GM12874 (cell line): ENCODE results near the gene SLC4A8.

ENCODE experiments used
- TF ChIP-seq, protein P1 (sequence below): IDR thresholded peaks from 2 replicates; pipeline ENCODE4 v1.5.1; 2011; ENCODE audit warnings: low read depth, mild to moderate bottlenecking, control low read depth, low read length, moderate library complexity; ENCODE audit not compliant: insufficient read depth

Gene SLC4A8

DNA sequence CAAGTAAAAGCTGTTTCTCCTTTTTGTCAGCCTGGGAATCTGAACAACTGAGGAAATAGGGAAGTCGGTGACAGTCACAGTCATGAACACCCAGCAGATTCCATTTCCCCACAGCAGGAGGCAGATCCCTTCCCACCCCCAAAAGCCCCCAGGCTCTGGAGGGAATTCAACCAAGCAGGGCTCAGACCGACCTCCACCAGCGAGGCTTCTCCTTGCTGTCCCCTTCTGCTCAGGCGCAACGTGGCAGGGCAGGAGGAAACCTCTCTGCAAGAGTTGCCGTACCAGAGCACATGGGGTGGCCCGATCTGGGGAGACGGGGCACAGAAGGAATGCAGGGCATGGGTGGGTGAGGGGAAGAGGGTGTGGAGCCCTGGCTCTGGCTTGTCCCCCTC is 33.7 kb upstream of the SLC4A8 start:
- TF ChIP-seq, protein P1, sequence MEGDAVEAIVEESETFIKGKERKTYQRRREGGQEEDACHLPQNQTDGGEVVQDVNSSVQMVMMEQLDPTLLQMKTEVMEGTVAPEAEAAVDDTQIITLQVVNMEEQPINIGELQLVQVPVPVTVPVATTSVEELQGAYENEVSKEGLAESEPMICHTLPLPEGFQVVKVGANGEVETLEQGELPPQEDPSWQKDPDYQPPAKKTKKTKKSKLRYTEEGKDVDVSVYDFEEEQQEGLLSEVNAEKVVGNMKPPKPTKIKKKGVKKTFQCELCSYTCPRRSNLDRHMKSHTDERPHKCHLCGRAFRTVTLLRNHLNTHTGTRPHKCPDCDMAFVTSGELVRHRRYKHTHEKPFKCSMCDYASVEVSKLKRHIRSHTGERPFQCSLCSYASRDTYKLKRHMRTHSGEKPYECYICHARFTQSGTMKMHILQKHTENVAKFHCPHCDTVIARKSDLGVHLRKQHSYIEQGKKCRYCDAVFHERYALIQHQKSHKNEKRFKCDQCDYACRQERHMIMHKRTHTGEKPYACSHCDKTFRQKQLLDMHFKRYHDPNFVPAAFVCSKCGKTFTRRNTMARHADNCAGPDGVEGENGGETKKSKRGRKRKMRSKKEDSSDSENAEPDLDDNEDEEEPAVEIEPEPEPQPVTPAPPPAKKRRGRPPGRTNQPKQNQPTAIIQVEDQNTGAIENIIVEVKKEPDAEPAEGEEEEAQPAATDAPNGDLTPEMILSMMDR, result no peak

DNA sequence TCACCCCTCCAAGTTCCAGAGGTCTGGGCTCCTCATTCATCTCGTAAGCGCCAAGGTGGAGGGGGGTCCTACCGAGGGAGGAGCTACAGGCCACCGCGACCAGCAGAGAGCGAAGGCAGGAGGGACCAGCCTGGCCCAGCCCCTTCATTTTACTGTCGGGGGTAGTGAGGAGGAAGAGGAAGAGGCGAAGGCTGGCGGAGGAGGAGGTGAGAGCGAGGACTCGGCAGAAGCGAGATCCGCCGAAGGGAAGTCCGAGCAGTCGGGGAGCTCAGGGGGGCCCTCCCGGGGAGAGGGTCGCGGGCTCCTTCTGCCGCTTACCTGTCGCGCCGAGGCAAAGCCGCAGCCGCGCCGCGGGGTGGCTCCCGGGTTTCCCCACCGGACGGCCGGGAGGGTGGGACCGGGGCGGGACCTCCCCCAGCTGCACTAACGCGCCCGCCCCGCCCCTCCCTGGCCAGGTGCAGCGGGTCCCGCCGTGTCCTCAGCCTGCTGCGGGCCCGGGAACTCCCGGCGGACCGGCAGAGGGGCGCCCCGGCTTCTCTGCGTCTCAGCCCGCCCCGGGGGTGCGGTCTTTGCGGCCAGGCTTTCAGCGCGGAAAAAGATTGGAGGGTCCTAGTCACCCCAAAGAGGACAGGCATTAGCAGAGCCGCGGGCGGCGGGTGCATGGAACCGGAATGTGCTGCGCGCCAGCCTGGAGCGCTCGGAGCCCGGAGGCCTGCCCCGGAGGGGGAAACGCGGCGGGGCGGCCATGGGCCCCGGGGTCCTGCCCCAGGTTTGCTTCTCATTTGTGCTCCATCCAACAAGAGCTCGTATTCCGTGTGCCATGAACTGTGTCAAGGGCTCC is 33.1 kb upstream of the SLC4A8 start, which contains the start of gene GALNT6:
Gene GALNT6 (minus strand): TSS at position 124 of the 841 bp plus-strand sequence. CDS start 11,625 bp downstream, outside the sequence.
- TF ChIP-seq, protein P1, result no peak

DNA sequence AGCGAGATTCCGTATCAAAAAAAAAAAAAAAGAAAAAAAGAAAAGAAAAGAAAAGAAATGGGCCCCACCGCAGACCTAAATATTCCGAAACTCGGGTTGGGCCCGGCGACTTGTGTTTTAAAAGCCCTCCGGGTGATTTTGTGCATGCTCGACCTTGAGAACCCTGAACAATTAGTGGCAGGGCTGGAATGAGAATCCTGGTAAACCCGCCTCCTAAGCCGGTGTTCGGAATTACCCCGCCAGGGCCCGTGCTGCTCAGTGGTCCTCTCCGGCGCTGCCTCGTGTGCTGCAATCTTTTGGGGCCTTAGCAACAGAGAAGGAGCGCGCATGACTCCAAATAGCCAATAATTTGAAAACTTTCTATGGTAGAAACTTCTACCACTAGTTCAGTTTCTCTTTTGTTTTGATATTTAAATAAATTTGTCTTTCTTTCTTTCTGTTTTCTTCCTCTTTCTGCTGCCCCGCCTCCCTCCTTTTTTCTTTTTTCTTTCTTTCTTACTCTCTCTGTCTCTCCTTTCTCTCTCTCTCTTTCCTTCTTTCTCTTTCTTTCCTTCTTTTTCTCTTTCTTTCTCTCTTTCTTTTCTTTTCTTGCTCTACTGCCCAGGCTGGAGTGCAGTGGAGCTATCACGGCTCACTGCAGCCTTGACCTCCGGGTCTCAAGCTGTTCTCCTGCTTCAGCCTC is 31.9 kb upstream of the SLC4A8 start:
- TF ChIP-seq, protein P1, result no peak

DNA sequence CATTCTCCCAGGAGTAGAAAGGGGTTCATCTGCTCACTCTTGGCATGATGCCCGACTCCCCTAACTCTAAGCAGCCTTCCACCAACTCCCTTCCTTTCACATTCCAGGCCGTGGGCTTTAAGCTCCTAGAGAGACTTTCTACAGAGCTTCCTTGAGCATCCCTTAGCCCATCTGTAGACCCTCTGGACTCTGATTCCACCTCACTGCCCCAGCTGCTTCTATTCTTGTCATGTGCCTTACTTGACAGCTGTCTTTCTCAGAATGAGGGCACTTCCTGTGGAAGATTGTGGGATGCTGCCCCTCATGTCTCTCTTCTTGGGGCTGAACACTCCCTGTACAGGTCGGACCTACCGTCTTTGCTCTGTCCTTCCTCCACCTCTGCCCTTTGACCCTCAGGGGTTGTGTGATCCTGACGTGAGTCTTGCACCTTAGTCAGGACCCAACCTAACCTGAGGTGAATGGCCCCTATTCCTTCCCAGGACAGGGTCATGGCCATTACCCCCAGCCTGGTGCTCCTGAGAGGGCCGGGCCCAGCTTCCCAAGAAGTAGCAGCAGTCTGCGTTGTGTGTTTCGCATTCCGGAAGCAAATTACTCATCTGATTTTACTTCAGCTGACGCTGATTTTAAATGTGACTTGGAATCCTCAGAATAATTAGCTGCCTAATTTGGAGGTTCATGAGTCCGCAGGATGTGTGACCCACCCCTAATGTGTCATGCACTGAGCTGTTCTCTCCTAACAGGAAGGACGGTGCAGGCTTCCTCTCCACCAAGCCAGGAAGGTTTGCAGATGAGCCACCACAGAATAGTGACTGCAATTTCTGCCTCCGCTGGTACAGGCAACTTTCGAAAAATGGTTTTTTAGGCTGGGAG is 30.7 kb upstream of the SLC4A8 start:
- TF ChIP-seq, protein P1, result no peak

DNA sequence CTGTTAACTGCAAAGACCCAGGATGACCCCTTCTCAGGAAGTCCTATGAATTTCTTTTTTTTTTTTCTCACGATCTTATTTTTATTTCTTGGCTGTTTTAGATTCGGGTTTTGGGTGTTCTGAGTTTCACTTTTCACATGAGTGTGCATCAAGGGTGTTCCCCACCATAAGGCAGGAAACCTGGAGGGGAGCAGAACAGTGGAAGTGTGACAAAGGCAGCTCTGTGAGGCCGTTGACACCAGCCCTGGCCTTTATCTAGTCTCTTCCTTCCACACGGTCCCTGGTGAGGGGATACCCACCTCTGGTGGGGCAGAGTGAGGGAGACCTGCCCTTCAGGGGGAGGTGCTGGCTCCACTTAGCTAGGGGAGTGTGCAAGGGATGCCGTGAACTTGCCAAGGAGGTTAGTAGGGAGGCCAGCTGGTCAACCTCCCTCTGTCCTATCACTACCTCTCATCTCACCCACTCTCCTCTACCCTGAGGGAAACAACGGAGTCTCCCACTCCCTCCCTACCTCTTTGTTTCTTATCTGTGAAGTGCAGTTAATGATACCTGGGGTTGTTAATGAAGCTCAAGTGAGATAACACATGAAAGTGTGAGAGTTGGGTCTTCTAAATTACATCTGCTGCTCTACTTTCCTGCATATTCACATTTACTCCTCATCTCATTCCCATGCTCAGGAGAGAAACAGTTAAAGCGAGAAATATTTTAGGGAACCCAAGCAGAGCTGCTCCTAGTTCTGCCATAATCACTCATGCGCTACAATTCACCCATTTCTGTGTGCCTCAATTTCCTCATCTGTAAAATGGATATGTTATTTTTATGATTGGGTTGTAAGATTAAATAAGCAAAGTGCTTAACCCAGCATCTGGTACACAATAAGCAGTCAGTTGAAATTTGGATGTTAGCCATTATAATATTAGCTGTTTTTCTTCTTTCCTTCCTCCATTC is 29.1 kb upstream of the SLC4A8 start:
- TF ChIP-seq, protein P1, result no peak

DNA sequence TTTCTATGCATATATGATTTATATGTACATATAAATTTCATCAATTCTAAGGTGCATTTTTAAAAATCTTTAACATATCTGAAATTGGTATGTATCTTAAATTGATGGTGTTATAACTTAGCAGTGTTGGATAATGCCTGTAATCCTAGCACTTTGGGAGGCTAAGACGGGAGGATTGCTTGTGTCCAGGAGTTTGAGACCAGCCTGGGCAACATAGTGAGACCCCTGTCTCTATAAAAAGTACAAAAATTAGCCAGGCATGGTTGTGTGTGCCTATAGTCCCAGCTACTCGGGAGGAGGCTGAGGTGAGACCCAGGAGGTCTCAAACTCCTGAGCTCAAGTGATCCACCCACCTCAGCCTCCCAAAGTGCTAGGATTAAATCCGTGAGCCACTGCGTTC is 27.0 kb upstream of the SLC4A8 start:
- TF ChIP-seq, protein P1, result no peak
